Measurements from ENCODE around the gene RNASE7.

- TF ChIP-seq CTCF (IDR thresholded peaks at IDR 0.05; ENCODE audit: low read depth, low read length, poor library complexity, severe bottlenecking) (no peak), EZH2phosphoT487 (IDR thresholded peaks at IDR 0.05; ENCODE audit: borderline replicate concordance, low read length) (no peak)
These were observed 13.4 kb downstream of the RNASE7 start for GRCh38 chr14:21055432-21056117.

Measured in DOHH2 (cell line).